CD14-positive monocyte (primary cell): ENCODE data around the gene KIF5C. TPM values are rescaled to one million over a fixed set of nuclear protein-coding genes. Genes with fewer than 3 reads are reported as not detected.

Experiments used
- DNase-seq, 3 donors: peaks; one replicate each; pipeline ENCODE4 v3.0.0-alpha.2; 2011 to 2022
- H2AFZ ChIP-seq: 2 replicates; pipeline ENCODE4 v1.6.0; 2012; ENCODE audit warnings: mild to moderate bottlenecking, low read depth, low read length, inconsistent platforms; ENCODE audit not compliant: insufficient read depth, poor library complexity, severe bottlenecking
- H3K27ac ChIP-seq, 2 donors: 1 replicate in 1 of 2; 2 replicates in 1 of 2; pipeline ENCODE4 v1.5.1; 2012 to 2013; ENCODE audit warnings: low read length in 2 of 2, control low read depth in 1 of 2, inconsistent platforms in 1 of 2, low read depth in 1 of 2, mild to moderate bottlenecking in 1 of 2
- H3K27me3 ChIP-seq, 2 donors: one replicate each; pipeline versions ENCODE4 v1.6.0 to v1.6.1; 2011 to 2013; ENCODE audit warnings: low read length in 2 of 2; ENCODE audit not compliant: control insufficient read depth in 2 of 2, insufficient read depth in 2 of 2
- H3K36me3 ChIP-seq, 2 donors: replicated peaks in 1 of 2; 1 replicate in 1 of 2; 2 replicates in 1 of 2; pipeline versions ENCODE4 v1.5.1 to v1.6.1; 2012 to 2013; ENCODE audit warnings: low read length in 2 of 2, control low read depth in 1 of 2, inconsistent platforms in 1 of 2, mild to moderate bottlenecking in 1 of 2; ENCODE audit not compliant: insufficient read depth in 2 of 2, control insufficient read depth in 1 of 2
- H3K4me1 ChIP-seq, 2 donors: 1 replicate in 1 of 2; 2 replicates in 1 of 2; pipeline versions ENCODE4 v1.5.1 to v1.6.1; 2012 to 2013; ENCODE audit warnings: low read length in 2 of 2, control low read depth in 1 of 2, inconsistent platforms in 1 of 2, mild to moderate bottlenecking in 1 of 2, moderate library complexity in 1 of 2; ENCODE audit not compliant: insufficient read depth in 2 of 2, control insufficient read depth in 1 of 2
- H3K4me2 ChIP-seq: replicated peaks from 2 replicates; pipeline ENCODE3; 2012; ENCODE audit warnings: low read length, moderate library complexity, mild to moderate bottlenecking; ENCODE audit not compliant: poor library complexity, severe bottlenecking; ENCODE audit errors: extremely low read depth
- H3K4me3 ChIP-seq, 3 experiments: fragments of 200-600 bp in 1 of 3; sonication (generic) in 1 of 3; replicated peaks in 1 of 3; 1 replicate in 2 of 3; 2 replicates in 1 of 3; pipeline ENCODE4 v1.5.1; 2011 to 2013; ENCODE audit warnings: low read length in 3 of 3, mild to moderate bottlenecking in 3 of 3, control low read depth in 2 of 3, low read depth in 2 of 3, inconsistent platforms in 1 of 3, moderate library complexity in 1 of 3
- H3K79me2 ChIP-seq: 2 replicates; pipeline ENCODE4 v1.6.0; 2012; ENCODE audit warnings: mild to moderate bottlenecking, control low read depth, inconsistent platforms, low read length, moderate library complexity; ENCODE audit not compliant: insufficient read depth
- H3K9ac ChIP-seq: 2 replicates; pipeline ENCODE4 v1.6.0; 2017; ENCODE audit warnings: low read length, mild to moderate bottlenecking; ENCODE audit not compliant: insufficient read depth, poor library complexity, severe bottlenecking
- H3K9me3 ChIP-seq, 2 donors: replicated peaks in 1 of 2; 1 replicate in 1 of 2; 2 replicates in 1 of 2; pipeline versions ENCODE4 v1.5.1 to v1.6.1; 2012 to 2013; ENCODE audit warnings: low read length in 2 of 2, control low read depth in 1 of 2; ENCODE audit not compliant: control insufficient read depth in 1 of 2, insufficient read depth in 1 of 2
- H4K20me1 ChIP-seq: 2 replicates; pipeline ENCODE4 v1.6.0; 2012; ENCODE audit warnings: mild to moderate bottlenecking, low read length, control low read depth, moderate library complexity; ENCODE audit not compliant: insufficient read depth
- H3K27ac Mint-ChIP-seq, 7 donors: one replicate each; pipeline ENCODE4 v1.8.0; 2020; ENCODE audit warnings: mild to moderate bottlenecking in 7 of 7, mixed read lengths in 7 of 7, moderate library complexity in 6 of 7, inconsistent platforms in 2 of 7
- H3K27me3 Mint-ChIP-seq, 3 donors: one replicate each; pipeline ENCODE4 v1.8.0; 2021 to 2022; ENCODE audit warnings: low read depth in 3 of 3, mild to moderate bottlenecking in 3 of 3, mixed read lengths in 3 of 3, moderate library complexity in 3 of 3, inconsistent platforms in 1 of 3
- H3K36me3 Mint-ChIP-seq, 2 donors: one replicate each; pipeline ENCODE4 v1.8.0; 2020; ENCODE audit warnings: mixed read lengths in 2 of 2, inconsistent platforms in 1 of 2, mild to moderate bottlenecking in 1 of 2
- H3K4me1 Mint-ChIP-seq: one replicate; pipeline ENCODE4 v1.8.0; 2020; ENCODE audit warnings: mild to moderate bottlenecking, mixed read lengths
- H3K4me3 Mint-ChIP-seq, 2 donors: one replicate each; pipeline ENCODE4 v1.8.0; 2020; ENCODE audit warnings: mild to moderate bottlenecking in 2 of 2, mixed read lengths in 2 of 2, moderate library complexity in 1 of 2
- H3K9me3 Mint-ChIP-seq, 7 donors: one replicate each; pipeline ENCODE4 v1.8.0; 2020 to 2022; ENCODE audit warnings: mixed read lengths in 7 of 7, mild to moderate bottlenecking in 6 of 7, moderate library complexity in 6 of 7, inconsistent platforms in 2 of 7
- CTCF ChIP-seq: fragments of 200-600 bp; IDR thresholded peaks from one replicate; pipeline ENCODE4 v1.8.0; 2022; ENCODE audit warnings: antibody characterized with exemption, mild to moderate bottlenecking
- WGBS: methylation state at CpG from one replicate; pipeline ENCODE4 v1.1.5; 2013; ENCODE audit warnings: missing lambda C conversion rate; ENCODE audit not compliant: insufficient coverage; 5-methylcytosine and 5-hydroxymethylcytosine counted together
- intact Hi-C, 2 donors: fragments of 100-400 bp; cut with micrococcal nuclease; formaldehyde crosslinking; loops; one replicate each; pipeline versions ENCODE4 v1.15.0 to v1.15.1; 2023
- polyA plus RNA-seq, 3 donors: library from polyadenylated mRNA; depleted of rRNA in 1 of 3; unstranded in 2 of 3; stranded (reverse) in 1 of 3; fragments of 300-500 nt in 2 of 3; fragments of >200 nt in 1 of 3; fragmentation: Illumina TruSeq in 2 of 3; gene quantifications; 1 replicate in 2 of 3; 2 replicates in 1 of 3; pipeline ENCODE4 v1.2.3, GENCODE V29; 2012 to 2021

KIF5C gene
- polyA plus RNA-seq, 3 donors, result 0.04 TPM; not detected in 2

GRCh38 chr2:148944536-148944935 lies 69.5 kb downstream of the KIF5C start:
- no peak for DNase-seq
- intact Hi-C loops, result no loop called here
- no peak overlapping the region for H3K9ac ChIP-seq
- no peak overlapping the region for H2AFZ ChIP-seq
- peaks cover 8 to 13% of the 10 kb centered on the region in 2 donors for H3K4me1 ChIP-seq
- H3K9me3 ChIP-seq, result no peaks in the 10 kb centered on the region
- Mint-ChIP-seq H3K36me3 (no peaks in the 10 kb centered on the region), H3K9me3 (peaks cover 0 to 2% (median 0%) of the 10 kb centered on the region in 7 donors), H3K4me3 (no peak overlapping the region), H3K27ac (no peak overlapping the region), H3K4me1 (peaks cover 10% of the 10 kb centered on the region), H3K27me3 (peaks cover 0 to 4% (median 2%) of the 10 kb centered on the region in 3 donors)
- WGBS, result no CpG with 5 or more reads among the region's 4 CpGs
- no peak overlapping the region for H3K4me2 ChIP-seq
- H4K20me1 ChIP-seq, result no peaks in the 10 kb centered on the region
- TF ChIP-seq CTCF, result no peak
- H3K4me3 ChIP-seq, result no peak overlapping the region
- no peaks in the 10 kb centered on the region for H3K36me3 ChIP-seq
- no peak overlapping the region for H3K27ac ChIP-seq
- H3K27me3 ChIP-seq, result no peaks in the 10 kb centered on the region
- no peaks in the 10 kb centered on the region for H3K79me2 ChIP-seq

GRCh38 chr2:148947299-148947698 lies 72.3 kb downstream of the KIF5C start:
- TF ChIP-seq CTCF, result no peak
- Histone ChIP-seq H3K36me3 (no peaks in the 10 kb centered on the region), H3K79me2 (no peaks in the 10 kb centered on the region), H4K20me1 (no peaks in the 10 kb centered on the region), H2AFZ (no peak overlapping the region), H3K4me2 (no peak overlapping the region), H3K4me3 (no peak overlapping the region), H3K9ac (no peak overlapping the region), H3K9me3 (no peaks in the 10 kb centered on the region), H3K27me3 (no peaks in the 10 kb centered on the region), H3K4me1 (peaks cover 8 to 13% of the 10 kb centered on the region in 2 donors), H3K27ac (no peak overlapping the region)
- Mint-ChIP-seq H3K27me3 (peaks cover 0 to 2% (median 0%) of the 10 kb centered on the region in 3 donors), H3K9me3 (peaks cover 0 to 2% (median 0%) of the 10 kb centered on the region in 7 donors), H3K4me1 (peaks cover 10% of the 10 kb centered on the region), H3K27ac (no peak overlapping the region), H3K4me3 (no peak overlapping the region), H3K36me3 (no peaks in the 10 kb centered on the region)
- 97% methylated on average over 5 of the region's 7 CpGs for WGBS
- intact Hi-C loops, result no loop called here
- DNase-seq, result no peak
